Measurements from ENCODE around the gene LAMA3.

DNA sequence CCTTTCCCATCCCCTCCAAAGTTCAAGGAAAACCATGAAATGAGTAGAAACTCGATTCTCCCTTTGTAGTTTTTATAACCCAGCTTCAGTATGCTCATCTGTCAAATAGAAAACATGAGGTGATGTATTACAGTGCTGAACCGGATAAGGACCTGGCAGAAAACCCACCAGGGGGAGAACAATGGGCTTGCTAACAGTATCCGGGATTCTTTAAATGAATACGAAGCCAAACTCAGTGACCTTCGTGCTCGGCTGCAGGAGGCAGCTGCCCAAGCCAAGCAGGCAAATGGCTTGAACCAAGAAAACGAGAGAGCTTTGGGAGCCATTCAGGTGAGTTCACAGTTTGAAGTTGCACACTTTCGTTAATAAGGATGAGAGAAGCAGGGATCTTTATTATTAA is 211.7 kb downstream of the LAMA3 start:
- TF ChIP-seq, protein P1, sequence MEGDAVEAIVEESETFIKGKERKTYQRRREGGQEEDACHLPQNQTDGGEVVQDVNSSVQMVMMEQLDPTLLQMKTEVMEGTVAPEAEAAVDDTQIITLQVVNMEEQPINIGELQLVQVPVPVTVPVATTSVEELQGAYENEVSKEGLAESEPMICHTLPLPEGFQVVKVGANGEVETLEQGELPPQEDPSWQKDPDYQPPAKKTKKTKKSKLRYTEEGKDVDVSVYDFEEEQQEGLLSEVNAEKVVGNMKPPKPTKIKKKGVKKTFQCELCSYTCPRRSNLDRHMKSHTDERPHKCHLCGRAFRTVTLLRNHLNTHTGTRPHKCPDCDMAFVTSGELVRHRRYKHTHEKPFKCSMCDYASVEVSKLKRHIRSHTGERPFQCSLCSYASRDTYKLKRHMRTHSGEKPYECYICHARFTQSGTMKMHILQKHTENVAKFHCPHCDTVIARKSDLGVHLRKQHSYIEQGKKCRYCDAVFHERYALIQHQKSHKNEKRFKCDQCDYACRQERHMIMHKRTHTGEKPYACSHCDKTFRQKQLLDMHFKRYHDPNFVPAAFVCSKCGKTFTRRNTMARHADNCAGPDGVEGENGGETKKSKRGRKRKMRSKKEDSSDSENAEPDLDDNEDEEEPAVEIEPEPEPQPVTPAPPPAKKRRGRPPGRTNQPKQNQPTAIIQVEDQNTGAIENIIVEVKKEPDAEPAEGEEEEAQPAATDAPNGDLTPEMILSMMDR (conservative IDR thresholded peaks at IDR 0.05 in 1 of 2, IDR thresholded peaks at IDR 0.05 in 1 of 2; ENCODE audit: extremely low read depth in 1 of 2, insufficient read depth in 1 of 2, low read depth in 1 of 2, low read length in 2 of 2) = no peak
- no peak for TF ChIP-seq EZH2 (IDR thresholded peaks at IDR 0.05; ENCODE audit: borderline replicate concordance, low read length)

Data from mammary epithelial cell (primary cell).